ENCODE measurements around the gene TTC4. TPM values are rescaled to one million over a fixed set of nuclear protein-coding genes. Genes with fewer than 3 reads are reported as not detected.

Gene TTC4
- total RNA-seq, 4 donors from 2014 or later, result 16.7 to 59.9 (median 18.2) TPM

GRCh38 chr1:54781023-54781723, 65.5 kb downstream of the TTC4 start:
- Histone ChIP-seq H3K9me3 (no peaks in the 10 kb centered on the region), H3K27ac (no peak overlapping the region), H3K4me3 (peak overlapping the region; percentile 29), H3K4me1 (peaks cover 9% of the 10 kb centered on the region), H3K36me3 (no peaks in the 10 kb centered on the region), H3K27me3 (peaks cover 15% of the 10 kb centered on the region)
- no peak for DNase-seq (ENCODE audit: low spot score in 2 of 2)
- TF ChIP-seq POLR2A (IDR thresholded peaks at IDR 0.05) (no peak), CTCF (IDR thresholded peaks at IDR 0.05) (no peak), EP300 (IDR thresholded peaks at IDR 0.05) (no peak), POLR2AphosphoS5 (IDR thresholded peaks at IDR 0.05) (no peak)
- 25% methylated on average over 13 of the region's 74 CpGs for WGBS

GRCh38 chr1:54782156-54782555, 66.5 kb downstream of the TTC4 start:
- 82% methylated on average over 6 of the region's 6 CpGs for WGBS
- H3K27ac ChIP-seq, result no peak overlapping the region
- DNase-seq (ENCODE audit: low spot score in 2 of 2), result no peak
- no peak overlapping the region for H3K4me3 ChIP-seq
- H3K4me1 ChIP-seq, result peaks cover 9% of the 10 kb centered on the region
- H3K27me3 ChIP-seq, result peaks cover 15% of the 10 kb centered on the region
- H3K36me3 ChIP-seq, result no peaks in the 10 kb centered on the region
- TF ChIP-seq CTCF (IDR thresholded peaks at IDR 0.05) (no peak), POLR2A (IDR thresholded peaks at IDR 0.05) (no peak), POLR2AphosphoS5 (IDR thresholded peaks at IDR 0.05) (no peak), EP300 (IDR thresholded peaks at IDR 0.05) (no peak)
- H3K9me3 ChIP-seq, result no peaks in the 10 kb centered on the region

GRCh38 chr1:54782588-54782987, 66.9 kb downstream of the TTC4 start:
- no peak for TF ChIP-seq POLR2AphosphoS5 (IDR thresholded peaks at IDR 0.05)
- TF ChIP-seq EP300 (IDR thresholded peaks at IDR 0.05), result no peak
- no peak for TF ChIP-seq CTCF (IDR thresholded peaks at IDR 0.05)
- no peak for TF ChIP-seq POLR2A (IDR thresholded peaks at IDR 0.05)
- H3K36me3 ChIP-seq, result no peaks in the 10 kb centered on the region
- 83% methylated on average over 2 of the region's 2 CpGs for WGBS

GRCh38 chr1:54784066-54784465, 68.4 kb downstream of the TTC4 start:
- Histone ChIP-seq H3K27me3 (peaks cover 12% of the 10 kb centered on the region), H3K9me3 (no peaks in the 10 kb centered on the region), H3K36me3 (no peaks in the 10 kb centered on the region), H3K4me3 (no peak overlapping the region), H3K27ac (no peak overlapping the region), H3K4me1 (peaks cover 9% of the 10 kb centered on the region)
- no peak for DNase-seq (ENCODE audit: low spot score in 2 of 2)
- WGBS, result 72% methylated on average over 2 of the region's 2 CpGs
- TF ChIP-seq POLR2A (IDR thresholded peaks at IDR 0.05) (no peak), EP300 (IDR thresholded peaks at IDR 0.05) (no peak), POLR2AphosphoS5 (IDR thresholded peaks at IDR 0.05) (no peak), CTCF (IDR thresholded peaks at IDR 0.05) (no peak)

More at GRCh38 chr1:54782588-54782987, 66.9 kb downstream of the TTC4 start:
- Histone ChIP-seq H3K27ac (no peak overlapping the region), H3K4me3 (no peak overlapping the region), H3K9me3 (no peaks in the 10 kb centered on the region), H3K4me1 (peaks cover 9% of the 10 kb centered on the region), H3K27me3 (peaks cover 15% of the 10 kb centered on the region)
- DNase-seq (ENCODE audit: low spot score in 2 of 2), result no peak

GRCh38 chr1:54786778-54787177, 71.1 kb downstream of the TTC4 start:
- no peak for TF ChIP-seq EP300 (IDR thresholded peaks at IDR 0.05)
- no peak for TF ChIP-seq POLR2A (IDR thresholded peaks at IDR 0.05)
- TF ChIP-seq CTCF (IDR thresholded peaks at IDR 0.05), result no peak
- no peak for TF ChIP-seq POLR2AphosphoS5 (IDR thresholded peaks at IDR 0.05)
- DNase-seq (ENCODE audit: low spot score in 2 of 2), result no peak
- no peaks in the 10 kb centered on the region for H3K9me3 ChIP-seq
- H3K27me3 ChIP-seq, result no peaks in the 10 kb centered on the region
- H3K4me1 ChIP-seq, result no peaks in the 10 kb centered on the region
- no peak overlapping the region for H3K27ac ChIP-seq
- no peaks in the 10 kb centered on the region for H3K36me3 ChIP-seq
- 91% methylated on average over 8 of the region's 8 CpGs for whole genome bisulfite sequencing
- no peak overlapping the region for H3K4me3 ChIP-seq

Data from suprapubic skin (tissue), 4 donors.